IPS DF 4.7 (cell line): ENCODE measurements around the gene GLS2.
A peak's percentile ranks its signal among the peaks of the same experiment; 100 is the strongest.
"Not testable (repeated sequence)": the region's sequence is repeated elsewhere in the genome, so short reads cannot be mapped to it uniquely, and the experiment has no call there.

Source experiments
- DNase-seq: peaks from one replicate; pipeline ENCODE4 v3.0.0-alpha.2; 2013; ENCODE audit warnings: low spot score; ENCODE audit errors: extremely low read depth

Gene GLS2

DNA sequence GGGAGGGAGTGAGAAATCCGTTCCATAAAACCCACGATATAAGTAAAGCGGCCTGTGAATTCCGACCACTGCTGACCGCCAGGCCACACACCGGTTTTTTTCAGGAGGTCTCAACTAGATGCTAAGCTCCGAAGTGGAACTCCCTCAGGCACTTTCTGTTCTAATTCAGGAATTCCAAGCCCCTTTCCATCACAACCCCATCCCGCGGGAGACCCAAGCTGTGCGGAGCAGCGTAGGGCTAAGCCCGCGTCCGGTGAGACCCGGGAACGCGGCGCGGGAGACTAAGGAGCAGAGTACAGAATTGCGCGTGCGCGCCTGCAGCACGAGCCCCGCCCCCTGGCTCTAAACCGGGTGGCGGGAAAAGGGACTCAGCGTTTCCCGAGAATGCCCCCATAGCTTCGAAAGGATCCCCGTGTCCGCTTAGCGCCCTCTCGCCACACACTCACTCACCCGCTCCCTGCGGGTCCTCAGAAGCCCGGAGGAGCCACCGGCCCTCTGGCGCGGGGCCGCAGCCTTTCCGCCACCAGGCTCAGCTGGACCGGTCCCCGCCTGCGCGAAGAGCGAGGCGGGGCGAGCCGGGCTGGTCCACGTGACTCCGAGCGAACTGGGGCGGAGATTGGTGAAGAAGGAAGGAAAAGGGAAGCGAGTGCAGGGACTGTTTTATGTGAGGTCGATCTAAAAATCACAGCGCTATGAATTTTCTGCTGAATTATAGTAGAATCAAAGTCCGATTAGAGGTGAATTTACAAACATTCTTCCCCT lies 38.9 kb downstream of the GLS2 start, which contains the start of gene TIMELESS:
Gene TIMELESS, minus strand, starts transcription at position 567 of the 762 bp plus-strand sequence. CDS start 15,256 bp downstream, outside the sequence.
- DNase-seq = peak; percentile 64

DNA sequence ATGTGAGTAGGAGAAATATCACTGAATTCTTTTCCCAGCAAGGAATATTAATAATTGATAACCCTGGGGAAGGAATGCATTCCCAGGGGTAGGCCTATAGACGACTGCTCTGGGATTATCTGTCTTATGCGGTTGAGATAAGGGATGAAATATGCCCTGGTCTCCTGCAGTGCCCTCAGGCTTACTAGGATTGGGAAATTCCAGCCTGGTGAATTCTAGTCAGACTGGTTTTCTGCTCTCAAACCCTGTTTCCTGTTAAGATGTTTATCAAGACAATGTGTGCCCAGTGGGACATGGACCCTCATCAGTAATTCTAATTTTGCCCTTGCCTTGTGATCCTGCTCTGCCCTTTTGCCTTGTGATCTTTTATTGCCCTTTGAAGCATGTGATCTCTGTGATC lies 44.8 kb downstream of the GLS2 start:
- not testable (repeated sequence) for DNase-seq

DNA sequence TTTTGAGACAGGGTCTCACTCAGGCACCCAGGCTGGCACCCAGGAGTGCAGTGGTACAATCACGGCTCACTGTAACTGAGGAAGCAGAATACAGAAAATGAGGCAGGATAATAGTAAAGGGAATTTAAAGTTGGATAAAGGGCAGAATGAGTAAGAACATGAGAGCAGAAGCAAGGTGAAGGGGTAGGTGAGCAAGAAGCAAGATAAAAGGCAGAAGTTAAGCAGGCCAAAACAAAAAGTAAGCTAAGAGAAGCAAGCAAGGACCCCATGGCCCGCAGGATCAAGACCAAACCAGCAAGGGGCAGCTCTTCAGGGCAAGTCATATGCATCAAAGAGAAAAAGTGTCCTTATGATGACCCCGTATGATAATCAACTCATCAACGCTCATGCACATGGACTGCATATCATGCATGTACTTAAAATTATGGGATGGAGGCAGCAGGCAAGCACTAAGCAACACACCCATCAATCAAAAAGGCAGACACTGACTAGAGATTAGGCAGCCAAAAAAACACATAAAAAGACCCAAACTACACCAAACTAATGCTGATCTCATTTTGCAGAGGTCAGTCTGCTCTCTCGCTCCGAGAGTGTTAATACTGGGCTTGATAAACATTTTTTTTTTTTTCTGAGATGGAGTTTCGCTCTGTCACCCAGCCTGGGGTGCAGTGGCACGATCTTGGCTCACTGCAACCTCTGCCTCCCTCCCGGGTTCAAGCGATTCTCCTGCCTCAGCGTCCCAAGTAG lies 50.4 kb downstream of the GLS2 start:
- DNase-seq = no peak

DNA sequence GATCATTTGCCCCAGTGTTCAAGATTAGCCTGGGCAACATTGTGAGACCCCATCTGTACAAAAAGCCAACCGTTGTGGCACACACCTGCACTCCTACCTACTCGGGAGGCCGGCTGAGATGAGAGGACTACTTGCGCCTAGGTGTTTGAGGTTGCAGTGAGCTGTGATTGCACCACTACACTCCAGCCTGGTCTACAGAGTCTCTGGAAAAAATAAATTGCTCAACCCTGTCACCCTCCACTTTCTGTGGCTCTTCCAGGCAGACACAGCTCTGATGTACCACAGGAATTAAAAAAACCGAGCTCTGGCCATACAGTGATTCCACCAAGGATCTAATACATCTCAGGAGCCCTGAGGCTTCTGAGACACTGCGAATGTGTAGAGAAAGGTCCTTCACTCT lies 53.1 kb downstream of the GLS2 start:
- no peak for DNase-seq

DNA sequence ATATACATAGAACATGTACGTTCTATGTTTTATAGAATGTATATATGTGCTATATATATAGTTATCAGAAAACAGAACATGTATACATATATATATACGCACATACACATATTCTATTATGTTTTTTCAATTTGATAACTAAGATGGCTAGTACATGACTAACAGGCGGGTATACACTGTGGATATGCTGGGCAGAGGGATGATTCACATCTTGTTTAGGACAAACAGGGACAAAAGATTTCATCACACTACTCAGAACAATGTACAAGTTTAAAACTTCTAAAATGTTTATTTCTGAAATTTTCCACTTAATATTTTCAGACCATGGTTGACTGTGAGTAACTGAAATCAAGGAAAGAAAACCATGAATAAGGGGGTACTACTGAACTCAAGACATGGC lies 56.1 kb downstream of the GLS2 start:
- no peak for DNase-seq

DNA sequence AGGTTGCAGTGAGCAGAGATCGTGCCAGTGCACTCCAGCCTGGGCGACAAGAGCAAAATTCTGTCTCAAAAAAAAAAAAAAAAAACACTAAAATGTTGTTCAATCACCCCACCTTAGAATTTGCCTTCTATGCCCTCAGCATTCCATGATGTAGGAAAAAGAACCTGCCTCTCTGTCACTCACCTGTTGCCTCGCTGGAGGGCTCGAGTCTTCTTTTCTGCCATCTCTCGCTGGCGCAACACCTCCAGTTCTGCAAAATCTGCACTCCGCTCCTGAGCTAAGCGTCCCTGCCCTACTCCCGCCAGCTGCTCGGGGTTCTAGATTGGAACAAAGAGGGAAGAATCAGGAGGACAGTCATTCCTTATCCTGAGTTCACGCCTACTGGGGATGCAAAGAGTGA lies 56.7 kb downstream of the GLS2 start:
- no peak for DNase-seq

DNA sequence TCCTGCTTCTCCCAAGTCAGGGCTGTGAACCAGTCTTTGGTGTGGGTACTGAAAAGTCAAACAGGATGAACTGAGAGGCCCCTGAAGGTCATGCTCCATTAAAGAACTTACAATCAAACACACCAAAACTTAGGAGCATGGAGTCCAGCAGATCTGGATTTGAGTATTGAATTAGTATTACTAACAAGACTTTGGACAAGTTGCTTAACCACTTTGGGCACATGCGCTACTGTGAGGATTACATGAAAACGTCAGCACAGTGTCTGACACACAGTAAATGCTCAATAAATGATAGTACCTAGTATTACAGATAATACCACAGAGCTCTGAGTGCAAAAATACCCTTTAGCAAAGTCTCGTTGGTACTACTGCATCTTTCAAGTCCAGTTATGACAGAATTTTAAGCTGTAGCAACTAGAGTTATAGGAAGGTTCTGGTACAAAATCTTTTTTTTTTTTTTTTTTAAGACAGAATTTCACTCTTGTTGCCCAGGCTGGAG lies 62.0 kb downstream of the GLS2 start:
- DNase-seq = no peak

DNA sequence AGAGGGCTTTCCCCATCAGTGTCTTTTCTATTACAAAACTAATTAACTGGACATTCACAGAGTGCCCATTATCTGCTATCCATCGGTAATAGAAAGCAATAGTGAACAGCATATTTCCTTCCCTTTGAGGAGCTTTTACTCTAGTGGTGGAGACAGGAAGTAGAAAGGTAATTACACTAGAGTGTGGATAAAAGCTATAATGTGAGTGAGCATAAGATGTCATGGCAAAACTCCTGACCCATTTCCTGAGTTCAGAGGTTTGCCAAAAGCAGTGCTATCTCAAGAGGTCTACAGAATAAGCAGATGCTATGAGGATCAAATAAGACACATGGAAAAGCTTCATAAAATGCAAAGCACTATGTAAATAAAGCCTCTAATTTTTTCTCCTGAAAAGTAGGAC lies 62.8 kb downstream of the GLS2 start:
- DNase-seq = no peak
